K562 (cell line): ENCODE results near the gene REM2.

Experiments
- C11orf30 ChIP-seq: fragments of 450-650 bp; IDR thresholded peaks from 2 replicates; pipeline ENCODE4 v1.6.1; 2016; ENCODE audit warnings: low read depth, mild to moderate bottlenecking
- CREM ChIP-seq: IDR thresholded peaks from 2 replicates; pipeline ENCODE4 v1.6.1; 2014; ENCODE audit warnings: antibody characterized with exemption, low read depth
- FOXK2 ChIP-seq, 2 experiments: fragments of 450-650 bp; IDR thresholded peaks in 1 of 2; conservative IDR thresholded peaks in 1 of 2; 2 replicates each; pipeline ENCODE4 v1.6.1; 2016; ENCODE audit warnings: low read depth in 2 of 2, mild to moderate bottlenecking in 1 of 2
- NCOA1 ChIP-seq: fragments of 450-650 bp; IDR thresholded peaks from 2 replicates; pipeline ENCODE4 v1.6.1; 2016; ENCODE audit warnings: low read depth
- RBM22 ChIP-seq: fragments of 200-400 bp; formaldehyde crosslinking; IDR thresholded peaks from 2 replicates; pipeline ENCODE4 v1.6.1; 2018; ENCODE audit warnings: low read length, low read depth; ENCODE audit not compliant: poor library complexity, severe bottlenecking
- TF ChIP-seq, protein P1 (sequence below): fragments of 250-450 bp; sonication (Bioruptor Pico); IDR thresholded peaks from 2 replicates; pipeline ENCODE4 v1.4.0; 2020
- TF ChIP-seq, protein P2 (sequence below), 3 experiments: IDR thresholded peaks in 2 of 3; conservative IDR thresholded peaks in 1 of 3; 2 replicates each; pipeline ENCODE4 v1.5.1; 2011 to 2012; ENCODE audit warnings: low read length in 3 of 3, mild to moderate bottlenecking in 3 of 3, control low read depth in 2 of 3, improper control_type of control experiment in 1 of 3, inconsistent platforms in 1 of 3, low read depth in 1 of 3, mixed read lengths in 1 of 3, moderate library complexity in 1 of 3; ENCODE audit not compliant: insufficient read depth in 2 of 3
- TF ChIP-seq, protein P3 (sequence below): fragments of 250-450 bp; sonication (Bioruptor Pico); IDR thresholded peaks from 2 replicates; pipeline ENCODE4 v1.4.0; 2020; ENCODE audit warnings: mild to moderate bottlenecking, moderate library complexity

DNA sequence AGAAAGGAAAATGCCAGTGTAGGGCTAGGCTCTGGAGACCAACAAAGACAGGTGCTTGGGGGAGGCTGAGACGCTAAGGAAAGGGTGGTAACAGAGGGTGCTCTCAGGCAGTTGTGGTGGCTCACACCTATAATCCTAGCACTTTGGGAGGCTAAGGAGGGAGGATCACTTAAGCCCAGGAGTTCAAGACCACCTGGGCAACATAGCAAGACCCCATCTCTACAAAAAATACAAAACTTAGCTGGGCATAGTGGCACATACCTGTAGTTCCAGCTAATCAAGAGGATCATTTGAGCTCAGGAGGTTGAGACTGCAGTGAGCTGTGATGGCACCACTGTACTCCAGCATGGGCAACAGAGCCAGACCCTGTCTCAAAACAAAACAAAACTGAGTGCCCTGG, 12.4 kb downstream of the REM2 start:
- no peak for TF ChIP-seq RBM22
- no peak for TF ChIP-seq C11orf30
- TF ChIP-seq, protein P1, sequence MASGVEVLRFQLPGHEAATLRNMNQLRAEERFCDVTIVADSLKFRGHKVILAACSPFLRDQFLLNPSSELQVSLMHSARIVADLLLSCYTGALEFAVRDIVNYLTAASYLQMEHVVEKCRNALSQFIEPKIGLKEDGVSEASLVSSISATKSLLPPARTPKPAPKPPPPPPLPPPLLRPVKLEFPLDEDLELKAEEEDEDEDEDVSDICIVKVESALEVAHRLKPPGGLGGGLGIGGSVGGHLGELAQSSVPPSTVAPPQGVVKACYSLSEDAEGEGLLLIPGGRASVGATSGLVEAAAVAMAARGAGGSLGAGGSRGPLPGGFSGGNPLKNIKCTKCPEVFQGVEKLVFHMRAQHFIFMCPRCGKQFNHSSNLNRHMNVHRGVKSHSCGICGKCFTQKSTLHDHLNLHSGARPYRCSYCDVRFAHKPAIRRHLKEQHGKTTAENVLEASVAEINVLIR (CRISPR knock-in tag), result no peak
- TF ChIP-seq, protein P2, sequence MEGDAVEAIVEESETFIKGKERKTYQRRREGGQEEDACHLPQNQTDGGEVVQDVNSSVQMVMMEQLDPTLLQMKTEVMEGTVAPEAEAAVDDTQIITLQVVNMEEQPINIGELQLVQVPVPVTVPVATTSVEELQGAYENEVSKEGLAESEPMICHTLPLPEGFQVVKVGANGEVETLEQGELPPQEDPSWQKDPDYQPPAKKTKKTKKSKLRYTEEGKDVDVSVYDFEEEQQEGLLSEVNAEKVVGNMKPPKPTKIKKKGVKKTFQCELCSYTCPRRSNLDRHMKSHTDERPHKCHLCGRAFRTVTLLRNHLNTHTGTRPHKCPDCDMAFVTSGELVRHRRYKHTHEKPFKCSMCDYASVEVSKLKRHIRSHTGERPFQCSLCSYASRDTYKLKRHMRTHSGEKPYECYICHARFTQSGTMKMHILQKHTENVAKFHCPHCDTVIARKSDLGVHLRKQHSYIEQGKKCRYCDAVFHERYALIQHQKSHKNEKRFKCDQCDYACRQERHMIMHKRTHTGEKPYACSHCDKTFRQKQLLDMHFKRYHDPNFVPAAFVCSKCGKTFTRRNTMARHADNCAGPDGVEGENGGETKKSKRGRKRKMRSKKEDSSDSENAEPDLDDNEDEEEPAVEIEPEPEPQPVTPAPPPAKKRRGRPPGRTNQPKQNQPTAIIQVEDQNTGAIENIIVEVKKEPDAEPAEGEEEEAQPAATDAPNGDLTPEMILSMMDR (IDR thresholded peaks at IDR 0.05 in 2 of 3, conservative IDR thresholded peaks at IDR 0.05 in 1 of 3; ENCODE audit: insufficient read depth in 2 of 3, low read depth in 1 of 3, low read length in 3 of 3), result no peak
- no peak for TF ChIP-seq CREM
- TF ChIP-seq, protein P3, sequence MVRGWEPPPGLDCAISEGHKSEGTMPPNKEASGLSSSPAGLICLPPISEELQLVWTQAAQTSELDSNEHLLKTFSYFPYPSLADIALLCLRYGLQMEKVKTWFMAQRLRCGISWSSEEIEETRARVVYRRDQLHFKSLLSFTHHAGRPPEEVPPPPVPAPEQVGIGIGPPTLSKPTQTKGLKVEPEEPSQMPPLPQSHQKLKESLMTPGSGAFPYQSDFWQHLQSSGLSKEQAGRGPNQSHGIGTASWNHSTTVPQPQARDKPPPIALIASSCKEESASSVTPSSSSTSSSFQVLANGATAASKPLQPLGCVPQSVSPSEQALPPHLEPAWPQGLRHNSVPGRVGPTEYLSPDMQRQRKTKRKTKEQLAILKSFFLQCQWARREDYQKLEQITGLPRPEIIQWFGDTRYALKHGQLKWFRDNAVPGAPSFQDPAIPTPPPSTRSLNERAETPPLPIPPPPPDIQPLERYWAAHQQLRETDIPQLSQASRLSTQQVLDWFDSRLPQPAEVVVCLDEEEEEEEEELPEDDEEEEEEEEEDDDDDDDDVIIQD (CRISPR knock-in tag), result no peak
- no peak for TF ChIP-seq FOXK2 (conservative IDR thresholded peaks at IDR 0.05 in 1 of 2, IDR thresholded peaks at IDR 0.05 in 1 of 2; ENCODE audit: low read depth in 2 of 2)
- TF ChIP-seq NCOA1, result no peak
